Mesothelial cell of epicardium (in vitro differentiated cells): ENCODE results near the gene KRTAP4-2. TPM values are rescaled to one million over a fixed set of nuclear protein-coding genes. Genes with fewer than 3 reads are reported as not detected.
"Not testable (repeated sequence)": the region's sequence is repeated elsewhere in the genome, so short reads cannot be mapped to it uniquely, and the experiment has no call there.

Source experiments
- DNase-seq, 2 experiments: peaks; one replicate each; pipeline ENCODE4 v3.0.0; 2021; ENCODE audit warnings: low spot score in 2 of 2; ENCODE audit not compliant: unreplicated experiment in 2 of 2
- H3K27ac Mint-ChIP-seq: 2 replicates; pipeline ENCODE4 v1.8.0; 2021; ENCODE audit warnings: mixed read lengths
- H3K27me3 Mint-ChIP-seq: 2 replicates; pipeline ENCODE4 v1.8.0; 2021; ENCODE audit warnings: low read depth, mixed read lengths
- H3K36me3 Mint-ChIP-seq: 2 replicates; pipeline ENCODE4 v1.8.0; 2021; ENCODE audit warnings: mixed read lengths
- H3K4me1 Mint-ChIP-seq: 2 replicates; pipeline ENCODE4 v1.8.0; 2021; ENCODE audit warnings: mixed read lengths
- H3K4me3 Mint-ChIP-seq: 2 replicates; pipeline ENCODE4 v1.8.0; 2021; ENCODE audit warnings: mild to moderate bottlenecking, moderate library complexity, mixed read lengths
- H3K9me3 Mint-ChIP-seq: 2 replicates; pipeline ENCODE4 v1.8.0; 2021; ENCODE audit warnings: mixed read lengths
- CTCF ChIP-seq: fragments of 200-600 bp; sonication (generic); IDR thresholded peaks from one replicate; pipeline ENCODE4 v1.5.0; 2021; ENCODE audit warnings: antibody characterized with exemption; ENCODE audit not compliant: unreplicated experiment
- total RNA-seq: library from RNA; stranded (reverse); gene quantifications from 3 replicates; pipeline ENCODE4 v1.2.1, GENCODE V29; 2021

The KRTAP4-2 gene
- not detected in 3 replicates for total RNA-seq

- no peak for TF ChIP-seq CTCF
- Mint-ChIP-seq H3K27me3 (no peaks in the 10 kb centered on the region), H3K4me1 (peaks cover 5% of the 10 kb centered on the region), H3K36me3 (no peaks in the 10 kb centered on the region), H3K27ac (no peak within 1 kb of the TSS), H3K4me3 (no peak within 1 kb of the TSS), H3K9me3 (no peaks in the 10 kb centered on the region)
- no peak for DNase-seq
These were observed at the start of gene KRTAP4-2 for GRCh38 chr17:41177727-41178271. TSS of gene KRTAP4-2 (minus strand) at chr17:41178221. CDS start at chr17:41178164, 57 bp downstream.

DNA sequence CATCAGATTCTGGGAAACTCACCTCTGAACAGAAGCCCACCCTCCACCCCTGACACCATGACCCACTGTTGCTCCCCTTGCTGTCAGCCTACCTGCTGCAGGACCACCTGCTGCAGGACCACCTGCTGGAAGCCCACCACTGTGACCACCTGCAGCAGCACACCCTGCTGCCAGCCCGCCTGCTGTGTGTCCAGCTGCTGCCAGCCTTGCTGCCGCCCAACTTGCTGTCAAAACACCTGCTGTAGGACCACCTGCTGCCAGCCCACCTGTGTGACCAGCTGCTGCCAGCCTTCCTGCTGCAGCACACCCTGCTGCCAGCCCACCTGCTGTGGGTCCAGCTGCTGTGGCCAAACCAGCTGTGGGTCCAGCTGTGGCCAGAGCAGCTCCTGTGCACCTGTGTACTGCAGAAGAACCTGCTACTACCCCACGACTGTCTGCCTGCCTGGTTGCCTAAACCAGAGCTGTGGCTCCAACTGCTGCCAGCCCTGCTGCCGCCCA lies 48.6 kb upstream of the KRTAP4-2 start, which contains the start of gene KRTAP9-2:
TSS of gene KRTAP9-2 (plus strand) at position 51 of the 498 bp plus-strand sequence. CDS start at position 58, 7 bp downstream.
- H3K9me3 Mint-ChIP-seq, H3K27ac Mint-ChIP-seq, H3K36me3 Mint-ChIP-seq, H3K27me3 Mint-ChIP-seq, H3K4me3 Mint-ChIP-seq, DNase-seq, H3K4me1 Mint-ChIP-seq: not testable (repeated sequence)

- no peak for TF ChIP-seq CTCF
- DNase-seq, result no peak
- Mint-ChIP-seq H3K4me3 (no peak overlapping the region), H3K36me3 (no peaks in the 10 kb centered on the region), H3K9me3 (peaks cover 14% of the 10 kb centered on the region), H3K27me3 (peaks cover 13% of the 10 kb centered on the region), H3K27ac (no peak overlapping the region), H3K4me1 (peaks cover 2% of the 10 kb centered on the region)
These were observed 48.0 kb upstream of the KRTAP4-2 start for GRCh38 chr17:41226051-41226450.

DNA sequence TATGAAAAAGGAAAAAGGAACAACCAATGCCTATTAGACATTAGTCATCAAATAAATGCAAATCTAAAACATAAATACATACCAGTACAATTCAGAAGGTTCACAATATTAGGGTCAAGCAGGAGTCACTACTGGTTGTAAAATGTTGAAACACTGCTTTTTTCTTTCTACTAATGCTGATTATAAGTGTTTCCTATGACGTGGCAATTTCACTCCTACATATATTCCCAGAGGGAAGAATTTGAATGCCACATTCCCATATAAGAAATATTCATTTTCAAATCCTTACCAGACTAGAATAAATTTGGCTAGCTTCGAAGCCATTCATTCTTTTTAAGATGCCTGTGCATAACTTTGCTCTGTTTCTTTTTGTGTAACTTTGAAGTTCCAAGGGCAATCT lies 45.8 kb upstream of the KRTAP4-2 start:
- no peak for DNase-seq

GRCh38 chr17:41215681-41216080 lies 37.7 kb upstream of the KRTAP4-2 start:
- no peak overlapping the region for H3K4me3 Mint-ChIP-seq
- peaks cover 3% of the 10 kb centered on the region for H3K27me3 Mint-ChIP-seq
- H3K36me3 Mint-ChIP-seq, result peaks cover 6% of the 10 kb centered on the region
- peaks cover 11% of the 10 kb centered on the region for H3K9me3 Mint-ChIP-seq
- H3K4me1 Mint-ChIP-seq, result no peaks in the 10 kb centered on the region
- no peak for TF ChIP-seq CTCF
- no peak overlapping the region for H3K27ac Mint-ChIP-seq
- DNase-seq, result no peak

More for the DNA sequence above, 45.8 kb upstream of the KRTAP4-2 start:
- Mint-ChIP-seq H3K27me3 (peaks cover 14% of the 10 kb centered on the region), H3K4me3 (no peak overlapping the region), H3K9me3 (peaks cover 23% of the 10 kb centered on the region), H3K4me1 (peaks cover 2% of the 10 kb centered on the region), H3K27ac (peak overlapping the region; percentile 17), H3K36me3 (peaks cover 7% of the 10 kb centered on the region)
- TF ChIP-seq CTCF, result no peak

DNA sequence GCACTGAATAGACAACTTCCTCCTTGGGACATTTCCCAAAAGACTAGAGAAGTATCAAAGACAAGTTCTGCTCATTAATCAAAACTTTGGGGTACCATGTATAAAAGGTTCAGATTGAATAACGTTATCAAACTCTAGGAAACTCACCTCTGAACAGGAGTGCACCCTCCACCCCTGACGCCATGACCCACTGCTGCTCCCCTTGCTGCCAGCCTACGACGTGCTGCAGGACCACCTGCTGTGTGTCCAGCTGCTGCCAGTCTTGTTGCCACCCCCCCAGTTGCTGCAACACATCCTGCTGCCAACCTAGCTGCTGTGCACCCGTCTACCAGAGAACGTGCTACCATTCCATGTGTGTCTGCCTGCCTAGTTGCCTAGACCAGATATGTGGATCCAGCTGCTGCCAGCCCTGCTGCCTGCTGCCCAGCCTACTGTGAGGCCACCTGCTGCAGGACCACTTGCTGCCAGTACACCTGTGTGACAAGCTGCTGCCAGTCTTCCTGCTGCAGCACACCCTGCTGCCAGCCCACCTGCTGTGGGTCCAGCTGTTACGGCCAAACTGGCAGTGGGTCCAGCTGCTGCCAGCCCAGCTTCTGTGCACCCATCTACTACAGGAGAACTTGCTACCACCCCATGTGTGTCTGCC lies 34.6 kb upstream of the KRTAP4-2 start:
- Mint-ChIP-seq H3K27ac (no peak overlapping the region), H3K27me3 (no peaks in the 10 kb centered on the region), H3K9me3 (peaks cover 19% of the 10 kb centered on the region), H3K4me1 (no peaks in the 10 kb centered on the region), H3K36me3 (no peaks in the 10 kb centered on the region), H3K4me3 (no peak overlapping the region)
- no peak for DNase-seq
- no peak for TF ChIP-seq CTCF
